Dendritic cell treated with granulocyte-macrophage colony-stimulating factor and Interleukin-4, amounts not matched to agents 40 ng/mL and 50 ng/mL, for 4 days (primary cell): Measurements from ENCODE around the gene PWWP2B.
"Not testable (repeated sequence)": the region's sequence is repeated elsewhere in the genome, so short reads cannot be mapped to it uniquely, and the experiment has no call there.

ENCODE experiments used
- H3K27ac Mint-ChIP-seq: one replicate; pipeline ENCODE4 v1.8.0; 2022; ENCODE audit warnings: mild to moderate bottlenecking, mixed read lengths
- H3K27me3 Mint-ChIP-seq: one replicate; pipeline ENCODE4 v1.8.0; 2022; ENCODE audit warnings: mild to moderate bottlenecking, mixed read lengths
- H3K36me3 Mint-ChIP-seq: one replicate; pipeline ENCODE4 v1.8.0; 2022; ENCODE audit warnings: low read depth, mixed read lengths
- H3K4me1 Mint-ChIP-seq: one replicate; pipeline ENCODE4 v1.8.0; 2022; ENCODE audit warnings: low read depth, mixed read lengths
- H3K4me3 Mint-ChIP-seq: one replicate; pipeline ENCODE4 v1.8.0; 2022; ENCODE audit warnings: mild to moderate bottlenecking, moderate library complexity, mixed read lengths
- H3K9me3 Mint-ChIP-seq: one replicate; pipeline ENCODE4 v1.8.0; 2022; ENCODE audit warnings: mixed read lengths
- intact Hi-C: fragments of 100-400 bp; cut with micrococcal nuclease; formaldehyde crosslinking; loops from one replicate; pipeline ENCODE4 v1.15.0; 2022

PWWP2B gene

GRCh38 chr10:132397036-132397541, at the start of gene PWWP2B:
TSS of gene PWWP2B (plus strand) at chr10:132397200. CDS start at chr10:132397227, 27 bp downstream.
- peak within 1 kb of the TSS; percentile 84 for H3K4me3 Mint-ChIP-seq
- intact Hi-C loops = loop anchor here (2.0 to 5.0 kb wide), 2 partner anchors 50 to 65 kb away; partner anchors contain the start of gene LRRC27
- H3K27me3 Mint-ChIP-seq = peaks cover 5% of the 10 kb centered on the region
- H3K9me3 Mint-ChIP-seq = peaks cover 6% of the 10 kb centered on the region
- H3K4me1 Mint-ChIP-seq = peaks cover 74% of the 10 kb centered on the region
- peaks cover 24% of the 10 kb centered on the region for H3K36me3 Mint-ChIP-seq
- H3K27ac Mint-ChIP-seq = peak within 1 kb of the TSS; percentile 82

GRCh38 chr10:132347211-132347930, 49.6 kb upstream of the PWWP2B start:
- Mint-ChIP-seq H3K9me3 (no peaks in the 10 kb centered on the region), H3K4me1 (no peaks in the 10 kb centered on the region), H3K36me3 (peaks cover 90% of the 10 kb centered on the region), H3K4me3 (no peak overlapping the region), H3K27ac (no peak overlapping the region), H3K27me3 (no peaks in the 10 kb centered on the region)
- intact Hi-C loops = no loop called here

- Mint-ChIP-seq H3K27ac (no peak overlapping the region), H3K36me3 (peaks cover 86% of the 10 kb centered on the region), H3K9me3 (no peaks in the 10 kb centered on the region)
Observed at GRCh38 chr10:132347931-132348267, 49.1 kb upstream of the PWWP2B start.

GRCh38 chr10:132349766-132350165, 47.2 kb upstream of the PWWP2B start:
- H3K4me3 Mint-ChIP-seq = no peak overlapping the region
- H3K27ac Mint-ChIP-seq = no peak overlapping the region
- intact Hi-C loops = no loop called here
- no peaks in the 10 kb centered on the region for H3K9me3 Mint-ChIP-seq
- H3K4me1 Mint-ChIP-seq = peaks cover 15% of the 10 kb centered on the region
- H3K36me3 Mint-ChIP-seq = peaks cover 86% of the 10 kb centered on the region
- no peaks in the 10 kb centered on the region for H3K27me3 Mint-ChIP-seq

More at GRCh38 chr10:132347931-132348267, 49.1 kb upstream of the PWWP2B start:
- intact Hi-C loops = no loop called here
- no peak overlapping the region for H3K4me3 Mint-ChIP-seq
- peaks cover 4% of the 10 kb centered on the region for H3K4me1 Mint-ChIP-seq
- H3K27me3 Mint-ChIP-seq = no peaks in the 10 kb centered on the region

DNA sequence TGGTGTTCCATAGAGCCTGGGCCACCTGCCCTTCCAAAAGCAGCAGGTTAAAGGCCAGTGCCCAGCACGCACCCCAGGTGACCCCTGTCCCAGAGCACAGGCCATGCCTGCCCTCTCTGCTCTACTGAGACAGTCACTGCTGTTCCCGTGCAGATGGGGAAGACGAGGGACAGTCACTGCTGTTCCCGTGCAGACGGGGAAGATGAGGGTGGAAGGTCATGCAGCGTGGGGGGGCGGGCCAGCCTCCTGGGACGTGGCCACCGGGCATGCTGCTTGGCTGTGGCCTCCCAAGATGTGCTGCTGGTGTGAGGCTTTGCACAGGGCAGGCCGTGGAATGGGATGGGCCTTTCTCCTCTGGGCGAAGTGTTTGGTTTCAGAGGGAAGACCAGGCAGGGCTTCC, 46.6 kb upstream of the PWWP2B start:
- intact Hi-C loops = no loop called here

GRCh38 chr10:132350946-132351345, 46.1 kb upstream of the PWWP2B start:
- no peak overlapping the region for H3K27ac Mint-ChIP-seq
- H3K4me1 Mint-ChIP-seq = peaks cover 26% of the 10 kb centered on the region
- no peaks in the 10 kb centered on the region for H3K27me3 Mint-ChIP-seq
- H3K9me3 Mint-ChIP-seq = no peaks in the 10 kb centered on the region
- intact Hi-C loops = no loop called here
- peaks cover 85% of the 10 kb centered on the region for H3K36me3 Mint-ChIP-seq
- H3K4me3 Mint-ChIP-seq = no peak overlapping the region

More for the DNA sequence above, 46.6 kb upstream of the PWWP2B start:
- Mint-ChIP-seq H3K36me3 (peaks cover 85% of the 10 kb centered on the region), H3K27ac (no peak overlapping the region), H3K4me3 (no peak overlapping the region), H3K9me3 (no peaks in the 10 kb centered on the region), H3K4me1 (peaks cover 20% of the 10 kb centered on the region), H3K27me3 (no peaks in the 10 kb centered on the region)

DNA sequence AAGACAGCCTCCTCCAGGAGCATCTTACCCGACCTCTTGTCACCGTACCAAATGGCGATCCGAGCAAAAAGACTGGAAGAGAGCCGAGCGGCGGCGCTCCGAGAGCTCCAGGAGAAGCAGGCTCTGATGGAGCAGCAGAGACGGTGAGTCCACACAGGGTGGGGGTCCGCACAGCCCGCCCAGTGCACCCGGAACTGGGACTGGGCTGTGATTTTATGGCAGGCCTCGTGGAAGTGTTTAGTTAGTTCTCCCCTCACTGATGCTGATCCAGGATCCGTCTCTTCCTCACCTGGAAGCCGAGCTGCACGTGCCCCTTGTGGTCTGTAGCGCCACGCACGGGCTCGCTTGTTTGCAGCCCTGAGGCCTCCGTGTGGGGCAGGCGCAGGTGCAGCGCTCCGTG, 45.4 kb upstream of the PWWP2B start:
- Mint-ChIP-seq H3K27me3 (no peaks in the 10 kb centered on the region), H3K27ac (no peak overlapping the region), H3K36me3 (peaks cover 86% of the 10 kb centered on the region), H3K4me1 (peaks cover 28% of the 10 kb centered on the region), H3K4me3 (no peak overlapping the region), H3K9me3 (no peaks in the 10 kb centered on the region)
- intact Hi-C loops = loop anchor here (1.0 kb wide), 1 partner anchor 128 kb away; no protein-coding TSS in a partner anchor

GRCh38 chr10:132352462-132353308, 44.3 kb upstream of the PWWP2B start:
- peak overlapping the region; percentile 71 for H3K27ac Mint-ChIP-seq
- intact Hi-C loops = loop anchor here (1.0 kb wide), 1 partner anchor 129 kb away; no protein-coding TSS in a partner anchor
- not testable (repeated sequence) for H3K27me3 Mint-ChIP-seq, H3K9me3 Mint-ChIP-seq, H3K4me3 Mint-ChIP-seq
- peaks cover 86% of the 10 kb centered on the region for H3K36me3 Mint-ChIP-seq
- H3K4me1 Mint-ChIP-seq = peaks cover 28% of the 10 kb centered on the region

GRCh38 chr10:132353456-132354355, 43.3 kb upstream of the PWWP2B start:
- Mint-ChIP-seq H3K9me3 (peaks cover 8% of the 10 kb centered on the region), H3K4me1 (peaks cover 28% of the 10 kb centered on the region), H3K27ac (peak overlapping the region; percentile 71), H3K4me3 (no peak overlapping the region), H3K36me3 (peaks cover 83% of the 10 kb centered on the region), H3K27me3 (no peaks in the 10 kb centered on the region)
- intact Hi-C loops = no loop called here

DNA sequence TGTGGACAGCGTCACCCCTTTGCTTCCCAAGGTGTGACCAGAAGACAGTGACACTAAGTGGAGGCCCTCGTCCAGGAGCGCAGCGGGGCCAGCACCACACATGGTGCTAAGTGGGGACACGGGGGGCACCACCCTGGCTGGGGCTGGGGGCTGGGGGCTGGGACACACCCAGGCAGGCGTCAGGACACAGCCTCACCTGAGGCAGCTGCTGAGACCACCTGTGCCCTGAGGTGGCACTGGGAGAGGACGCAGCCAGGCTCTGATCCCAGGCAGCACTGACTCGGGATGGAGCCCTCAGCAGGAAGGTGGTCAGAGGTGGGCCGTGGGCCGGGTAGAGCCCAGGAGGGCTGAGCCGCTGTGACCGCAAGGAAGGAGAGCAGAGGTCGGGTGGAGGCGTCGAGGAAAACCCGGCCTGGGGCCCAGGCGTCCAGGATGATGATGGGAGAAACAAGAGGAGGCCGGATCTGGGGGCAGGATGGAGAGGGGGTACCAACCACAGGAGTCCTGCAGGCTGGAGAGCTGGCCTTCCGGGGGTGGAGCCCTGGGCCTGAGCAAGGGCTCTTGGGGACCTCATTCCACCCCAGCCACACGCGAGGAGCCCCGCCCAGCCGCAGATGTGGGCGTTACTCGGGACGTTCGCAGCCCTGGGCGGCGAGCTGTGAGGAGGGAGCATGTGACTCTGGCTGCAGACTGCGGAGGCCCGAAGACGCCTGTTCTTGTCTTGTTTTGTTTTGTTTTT, 42.5 kb upstream of the PWWP2B start:
- no peak overlapping the region for H3K4me3 Mint-ChIP-seq
- intact Hi-C loops = no loop called here
- no peaks in the 10 kb centered on the region for H3K27me3 Mint-ChIP-seq
- peaks cover 74% of the 10 kb centered on the region for H3K36me3 Mint-ChIP-seq
- peak overlapping the region; percentile 71 for H3K27ac Mint-ChIP-seq
- H3K9me3 Mint-ChIP-seq = peaks cover 8% of the 10 kb centered on the region
- H3K4me1 Mint-ChIP-seq = peaks cover 28% of the 10 kb centered on the region

- H3K4me1 Mint-ChIP-seq = peaks cover 28% of the 10 kb centered on the region
- H3K9me3 Mint-ChIP-seq = peaks cover 8% of the 10 kb centered on the region
- intact Hi-C loops = no loop called here
- H3K36me3 Mint-ChIP-seq = peaks cover 67% of the 10 kb centered on the region
- peak overlapping the region; percentile 71 for H3K27ac Mint-ChIP-seq
- H3K27me3 Mint-ChIP-seq = no peaks in the 10 kb centered on the region
- H3K4me3 Mint-ChIP-seq = peak overlapping the region; percentile 49
Observed at GRCh38 chr10:132355297-132355696, 41.7 kb upstream of the PWWP2B start.

DNA sequence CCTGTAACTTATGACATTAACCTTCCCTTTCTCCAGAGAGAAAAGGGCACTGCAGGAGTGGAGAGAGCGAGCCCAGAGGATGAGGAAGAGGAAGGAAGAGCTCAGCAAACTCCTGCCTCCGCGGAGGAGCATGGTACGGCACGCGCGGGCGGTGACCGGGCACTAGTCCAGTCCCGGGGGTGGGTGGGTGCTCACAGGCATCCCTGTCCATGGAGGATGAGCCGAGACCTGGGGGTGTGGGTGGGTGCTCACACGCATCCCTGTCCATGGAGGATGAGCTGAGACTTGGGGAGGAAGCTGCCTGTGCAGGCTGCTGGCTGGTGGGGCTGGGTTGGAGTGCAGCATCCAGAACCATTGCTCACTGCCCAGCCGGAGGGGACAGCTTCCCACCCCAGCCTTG, 41.2 kb upstream of the PWWP2B start:
- peaks cover 28% of the 10 kb centered on the region for H3K4me1 Mint-ChIP-seq
- H3K27ac Mint-ChIP-seq = peak overlapping the region; percentile 71
- H3K36me3 Mint-ChIP-seq = peaks cover 64% of the 10 kb centered on the region

More for the DNA sequence above, 41.2 kb upstream of the PWWP2B start:
- H3K9me3 Mint-ChIP-seq = peaks cover 8% of the 10 kb centered on the region
- no peaks in the 10 kb centered on the region for H3K27me3 Mint-ChIP-seq
- H3K4me3 Mint-ChIP-seq = peak overlapping the region; percentile 49
- intact Hi-C loops = no loop called here
